Sigmoid colon (tissue), 7 donors: ENCODE results near the gene BICRA. TPM values are rescaled to one million over a fixed set of nuclear protein-coding genes. Genes with fewer than 3 reads are reported as not detected.
"Not testable (repeated sequence)": the region's sequence is repeated elsewhere in the genome, so short reads cannot be mapped to it uniquely, and the experiment has no call there.

ENCODE experiments used
- DNase-seq: peaks from one replicate; pipeline ENCODE4 v3.0.0-alpha.2; 2019
- H3K27ac ChIP-seq, 4 donors: fragments of 200-600 bp; sonication (generic); one replicate each; pipeline ENCODE4 v1.5.1; 2016 to 2019; ENCODE audit warnings: mild to moderate bottlenecking in 1 of 4
- H3K27me3 ChIP-seq, 3 donors: fragments of 200-600 bp; sonication (generic); one replicate each; pipeline ENCODE4 v1.5.1; 2019; ENCODE audit warnings: mild to moderate bottlenecking in 1 of 3
- H3K36me3 ChIP-seq, 4 donors: fragments of 200-600 bp; sonication (generic); one replicate each; pipeline ENCODE4 v1.5.1; 2016 to 2019
- H3K4me1 ChIP-seq, 4 donors: fragments of 200-600 bp; sonication (generic); one replicate each; pipeline ENCODE4 v1.5.1; 2017 to 2019
- H3K4me3 ChIP-seq, 4 donors: fragments of 200-600 bp; sonication (generic); one replicate each; pipeline ENCODE4 v1.5.1; 2017 to 2019; ENCODE audit warnings: mild to moderate bottlenecking in 2 of 4, moderate library complexity in 1 of 4
- H3K9me3 ChIP-seq, 4 donors: fragments of 200-600 bp in 3 of 4; sonication (generic) in 3 of 4; one replicate each; pipeline versions ENCODE4 v1.5.1 to v1.6.1; 2013 to 2019
- CTCF ChIP-seq, 4 experiments: fragments of 450-650 bp in 3 of 4; fragments of 200-600 bp in 1 of 4; IDR thresholded peaks; one replicate each; pipeline ENCODE4 v1.5.1; 2016 to 2019; ENCODE audit warnings: antibody characterized with exemption in 4 of 4, mild to moderate bottlenecking in 3 of 4, moderate library complexity in 2 of 4
- EP300 ChIP-seq, 4 donors: sonication (generic); formaldehyde crosslinking; IDR thresholded peaks; one replicate each; pipeline ENCODE4 v1.6.1; 2017; ENCODE audit warnings: antibody characterized with exemption in 4 of 4
- POLR2A ChIP-seq, 2 donors: fragments of 450-650 bp; IDR thresholded peaks; one replicate each; pipeline ENCODE4 v1.6.1; 2016; ENCODE audit warnings: antibody characterized with exemption in 2 of 2, mild to moderate bottlenecking in 2 of 2, moderate library complexity in 2 of 2
- POLR2AphosphoS5 ChIP-seq, 4 donors: sonication (generic); formaldehyde crosslinking; IDR thresholded peaks; one replicate each; pipeline ENCODE4 v1.6.1; 2017; ENCODE audit warnings: antibody characterized with exemption in 4 of 4
- WGBS, 2 donors: extraction: QIAGEN DNeasy Blood & Tissue Kit; methylation state at CpG; one replicate each; pipeline ENCODE4 v1.1.7; 2013; 5-methylcytosine and 5-hydroxymethylcytosine counted together
- intact Hi-C: fragments of 100-400 bp; cut with DNase I; formaldehyde crosslinking; loops from one replicate; pipeline ENCODE4 v1.15.1; 2023
- polyA plus RNA-seq, 3 donors: library from polyadenylated mRNA; stranded (reverse); fragments of 200-250 nt; gene quantifications; one replicate each; pipeline ENCODE4 v1.2.3, GENCODE V29; 2013
- total RNA-seq, 4 donors: library from RNA; depleted of rRNA; stranded (reverse); fragments of >200 nt; gene quantifications; one replicate each; pipeline ENCODE4 v1.1.0, GENCODE V29; 2016
- donor health status: healthy with polysubstance abuse.
- donor health status: Bipolar disorder and iron deficiency.
- donor health status: healthy.

Gene BICRA
- total and polyA plus RNA-seq, 7 donors = 1.8 to 21.6 (median 10.3) TPM

- Histone ChIP-seq H3K27me3 (no peaks in the 10 kb centered on the region), H3K27ac (no peak overlapping the region), H3K4me1 (no peaks in the 10 kb centered on the region), H3K9me3 (peaks cover 0 to 7% (median 0%) of the 10 kb centered on the region in 4 donors), H3K4me3 (no peak overlapping the region), H3K36me3 (no peaks in the 10 kb centered on the region)
- DNase-seq = no peak
- WGBS, 2 donors = 36 to 53% methylated on average over 6 of the region's 6 CpGs
- TF ChIP-seq CTCF (IDR thresholded peaks at IDR 0.05) (no peak), POLR2A (IDR thresholded peaks at IDR 0.05) (no peak), EP300 (IDR thresholded peaks at IDR 0.05) (no peak), POLR2AphosphoS5 (IDR thresholded peaks at IDR 0.05) (no peak)
- intact Hi-C loops = no loop called here
Observed at GRCh38 chr19:47581605-47582319, 27.2 kb upstream of the BICRA start.

- Histone ChIP-seq H3K4me1 (no peaks in the 10 kb centered on the region), H3K9me3 (peaks cover 0 to 7% (median 0%) of the 10 kb centered on the region in 4 donors), H3K27me3 (no peaks in the 10 kb centered on the region), H3K4me3 (no peak overlapping the region), H3K27ac (no peak overlapping the region), H3K36me3 (no peaks in the 10 kb centered on the region)
- DNase-seq = no peak
- TF ChIP-seq EP300 (IDR thresholded peaks at IDR 0.05) = no peak
- no peak for TF ChIP-seq CTCF (IDR thresholded peaks at IDR 0.05)
- 16 to 37% methylated on average over 6 of the region's 6 CpGs for WGBS, 2 donors
- intact Hi-C loops = no loop called here
Observed at GRCh38 chr19:47582320-47582909, 26.5 kb upstream of the BICRA start.

- DNase-seq, H3K4me3 ChIP-seq, H3K27me3 ChIP-seq, H3K4me1 ChIP-seq, intact Hi-C loops, H3K27ac ChIP-seq, H3K36me3 ChIP-seq, H3K9me3 ChIP-seq: not testable (repeated sequence)
- WGBS, 2 donors = 83 to 89% methylated on average over 1 of the region's 1 CpG
Observed at GRCh38 chr19:47583161-47583560, 25.8 kb upstream of the BICRA start.

- TF ChIP-seq CTCF (IDR thresholded peaks at IDR 0.05) = no peak
- TF ChIP-seq POLR2A (IDR thresholded peaks at IDR 0.05) = no peak
- TF ChIP-seq EP300 (IDR thresholded peaks at IDR 0.05) = no peak
- TF ChIP-seq POLR2AphosphoS5 (IDR thresholded peaks at IDR 0.05) = no peak
- Histone ChIP-seq H3K4me3 (no peak overlapping the region), H3K36me3 (no peaks in the 10 kb centered on the region), H3K27me3 (no peaks in the 10 kb centered on the region), H3K9me3 (peaks cover 0 to 7% (median 0%) of the 10 kb centered on the region in 4 donors), H3K4me1 (no peaks in the 10 kb centered on the region), H3K27ac (no peak overlapping the region)
- WGBS, 2 donors = 91 to 95% methylated on average over 4 of the region's 4 CpGs
- intact Hi-C loops = no loop called here
- DNase-seq = no peak
Observed at GRCh38 chr19:47587295-47587694, 21.6 kb upstream of the BICRA start.

- Histone ChIP-seq H3K27me3 (no peaks in the 10 kb centered on the region), H3K4me3 (no peak overlapping the region), H3K36me3 (no peaks in the 10 kb centered on the region), H3K4me1 (no peaks in the 10 kb centered on the region), H3K9me3 (peaks cover 0 to 7% (median 0%) of the 10 kb centered on the region in 4 donors), H3K27ac (peak overlapping the region in 1 of 4 donors; percentile 2)
- WGBS, 2 donors = 63 to 66% methylated on average over 7 of the region's 7 CpGs
- no peak for DNase-seq
- TF ChIP-seq POLR2A (IDR thresholded peaks at IDR 0.05) = no peak
- no peak for TF ChIP-seq POLR2AphosphoS5 (IDR thresholded peaks at IDR 0.05)
- TF ChIP-seq EP300 (IDR thresholded peaks at IDR 0.05) = no peak
- no peak for TF ChIP-seq CTCF (IDR thresholded peaks at IDR 0.05)
- intact Hi-C loops = no loop called here
Observed at GRCh38 chr19:47589824-47590223, 19.1 kb upstream of the BICRA start.
